ENCODE results near the gene FAM120B. TPM values are rescaled to one million over a fixed set of nuclear protein-coding genes. Genes with fewer than 3 reads are reported as not detected.

The FAM120B gene
- total RNA-seq, 1 experiment from 2014 or later, result 25.2 TPM

GRCh38 chr6:170371588-170371987 lies 65.0 kb downstream of the FAM120B start:
- H3K9ac ChIP-seq (ENCODE audit: low read length), result no peak overlapping the region
- no peak for TF ChIP-seq FOSL1 (IDR thresholded peaks at IDR 0.05; ENCODE audit: low read depth)
- no peak for TF ChIP-seq CEBPB (IDR thresholded peaks at IDR 0.05; ENCODE audit: low read depth)
- TF ChIP-seq JUND (IDR thresholded peaks at IDR 0.05), result no peak
- TF ChIP-seq REST (IDR thresholded peaks at IDR 0.05; ENCODE audit: low read depth), result no peak
- TF ChIP-seq EGR1 (IDR thresholded peaks at IDR 0.05; ENCODE audit: low read depth), result no peak
- no peak for TF ChIP-seq CBX3 (IDR thresholded peaks at IDR 0.05; ENCODE audit: low read depth)
- no peak for TF ChIP-seq TCF7L2 (IDR thresholded peaks at IDR 0.05; ENCODE audit: borderline replicate concordance, extremely low read depth, insufficient read depth, insufficient read length)
- no peak for TF ChIP-seq POLR2AphosphoS5 (IDR thresholded peaks at IDR 0.05; ENCODE audit: low read depth, low read length)
- TF ChIP-seq YY1 (IDR thresholded peaks at IDR 0.05; ENCODE audit: extremely low read depth, insufficient replicate concordance, low read depth, low read length), result no peak
- no peak for TF ChIP-seq EZH2phosphoT487 (IDR thresholded peaks at IDR 0.05; ENCODE audit: borderline replicate concordance)
- TF ChIP-seq SRF (IDR thresholded peaks at IDR 0.05; ENCODE audit: low read depth), result no peak
- TF ChIP-seq CTCF (IDR thresholded peaks at IDR 0.05 in 2 of 3, conservative IDR thresholded peaks at IDR 0.05 in 1 of 3; ENCODE audit: borderline replicate concordance in 1 of 3, insufficient read depth in 1 of 3, low read depth in 2 of 3, low read length in 2 of 3), result no peak
- no peak for TF ChIP-seq ATF3 (IDR thresholded peaks at IDR 0.05)
- intact Hi-C loops (cut with micrococcal nuclease), result no loop called here
- H3K9me3 ChIP-seq (ENCODE audit: control insufficient read depth in 1 of 2, insufficient read depth in 1 of 2, low read depth in 1 of 2, low read length in 2 of 2), result no peaks in the 10 kb centered on the region
- POLR2A ChIA-PET, result no interaction called here
- no peak overlapping the region for H3K4me2 ChIP-seq (ENCODE audit: low read length)
- CTCF ChIA-PET, result no interaction called here
- no peak overlapping the region for H2AFZ ChIP-seq (ENCODE audit: low read depth, low read length, poor library complexity, severe bottlenecking)
- H4K20me1 ChIP-seq (ENCODE audit: insufficient read depth), result no peaks in the 10 kb centered on the region
- BruUV-seq (replicated peaks), result no TSS peak
- H3K27me3 ChIP-seq (ENCODE audit: insufficient read depth, low read length), result no peaks in the 10 kb centered on the region
- H3K36me3 ChIP-seq (ENCODE audit: control insufficient read depth in 1 of 2, insufficient read depth in 2 of 2, low read length in 2 of 2), result peaks cover 0 to 4% of the 10 kb centered on the region in 2 experiments; a peak in 1 of 4 replicates
- H3K4me3 ChIP-seq (replicated peaks in 1 of 2; ENCODE audit: low read depth in 1 of 2, low read length in 2 of 2), result no peak overlapping the region
- H3K4me1 ChIP-seq (ENCODE audit: control insufficient read depth in 1 of 2, insufficient read depth in 2 of 2, low read length in 2 of 2), result peaks cover 0 to 9% of the 10 kb centered on the region in 2 experiments; a peak in 2 of 4 replicates
- DNase-seq (ENCODE audit: low read depth, low spot score) (no peak), ATAC-seq (no peak)
- no peak overlapping the region for H3K27ac ChIP-seq (ENCODE audit: low read depth, low read length)
- RAD21 ChIA-PET (ENCODE audit: low non-redundant PET in 1 of 2, low total read pairs in 2 of 2, uncharacterized antibody in 2 of 2, unreplicated experiment in 2 of 2), result no interaction called here
- no peaks in the 10 kb centered on the region for H3K9me2 ChIP-seq (ENCODE audit: insufficient read depth)
- no peaks in the 10 kb centered on the region for H3K79me2 ChIP-seq (ENCODE audit: insufficient read depth, low read length)

Measured in HCT116 (cell line).